Stimulated activated CD4-positive, alpha-beta T cell treated with anti-CD3 and anti-CD28 coated beads, TNF-alpha, amount 100 ng/mL, for 4 hours (primary cell): ENCODE data around the gene E2F3.
"Not testable (repeated sequence)": the region's sequence is repeated elsewhere in the genome, so short reads cannot be mapped to it uniquely, and the experiment has no call there.

ENCODE experiments used
- DNase-seq, 3 experiments: peaks; one replicate each; pipeline ENCODE4 v3.0.0-alpha.2; 2020; ENCODE audit warnings: low read depth in 3 of 3

Gene E2F3

DNA sequence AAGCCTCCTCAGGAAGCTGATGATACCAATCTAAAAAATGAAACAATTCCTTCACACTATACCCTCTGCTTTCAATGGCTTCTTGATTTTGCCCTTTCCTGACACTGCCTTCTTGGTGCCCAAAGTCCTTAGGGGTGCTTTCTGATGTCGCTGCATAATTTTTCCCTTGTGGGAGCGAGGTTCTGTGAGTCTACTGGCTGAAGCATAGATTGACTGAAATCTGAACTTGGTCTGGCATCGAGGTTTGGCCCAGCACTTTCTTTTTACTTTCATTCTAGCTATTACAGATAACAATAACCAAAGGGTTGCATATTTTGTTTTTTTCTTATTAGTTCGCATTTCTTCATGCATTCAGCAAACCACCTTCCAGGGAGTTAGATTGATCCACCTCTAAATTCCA, 65.8 kb downstream of the E2F3 start:
- no peak for DNase-seq

DNA sequence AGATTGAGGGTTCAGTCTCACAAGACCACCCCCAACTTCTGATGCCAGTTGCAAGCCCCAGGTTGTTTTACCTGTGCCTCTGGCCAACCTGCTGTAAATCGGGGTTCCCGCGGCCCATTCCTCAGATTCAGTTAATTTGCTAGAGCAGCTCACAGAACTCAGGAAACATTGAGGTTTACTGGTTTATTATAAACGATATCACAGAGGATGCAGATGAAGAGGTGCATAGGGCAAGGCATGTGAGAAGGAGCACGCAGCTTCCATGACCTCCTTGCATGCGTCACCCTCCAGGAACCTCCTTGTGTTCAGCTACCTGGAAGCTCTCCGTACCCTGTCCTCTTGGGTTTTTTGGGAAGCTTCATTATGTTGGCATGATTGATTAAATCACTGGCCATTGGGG, 66.5 kb downstream of the E2F3 start:
- no peak for DNase-seq

DNA sequence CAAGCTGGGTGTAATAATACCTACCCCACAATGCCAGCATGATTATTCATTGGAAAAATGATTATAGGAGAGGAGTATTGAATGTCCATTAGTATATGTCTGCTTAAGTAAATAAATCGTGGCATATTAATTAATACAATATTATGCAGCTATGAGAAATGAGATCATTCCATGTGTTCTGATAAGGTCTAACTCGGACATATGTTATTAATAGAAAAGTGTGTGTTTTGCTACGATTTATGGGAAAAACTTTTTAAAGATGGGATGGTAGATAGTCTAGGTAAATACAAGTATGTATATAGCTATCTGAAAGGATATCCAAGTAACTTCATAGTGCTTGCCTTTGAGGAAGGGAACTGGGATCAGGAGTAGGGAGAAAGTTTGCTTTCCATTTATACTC, 71.1 kb downstream of the E2F3 start:
- no peak for DNase-seq

DNA sequence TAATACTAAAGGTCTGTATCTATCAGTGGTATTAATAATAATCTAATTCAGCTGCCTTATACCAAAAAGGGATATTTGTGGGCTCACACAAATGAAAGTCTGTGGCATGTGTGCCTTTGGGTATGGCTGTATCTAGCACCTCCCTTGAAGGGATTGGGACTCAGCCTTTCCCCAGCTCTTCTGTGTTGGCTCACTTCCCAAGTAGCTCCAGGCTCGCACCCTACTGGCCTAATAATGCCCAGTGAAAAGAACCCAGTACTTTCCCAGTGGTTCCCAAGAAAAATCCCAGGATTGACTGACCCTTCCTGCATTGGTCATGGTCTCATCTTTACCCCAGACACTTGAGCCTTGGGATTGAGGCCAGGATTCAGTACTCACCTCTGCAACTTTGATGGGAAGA, 71.8 kb downstream of the E2F3 start:
- no peak for DNase-seq

DNA sequence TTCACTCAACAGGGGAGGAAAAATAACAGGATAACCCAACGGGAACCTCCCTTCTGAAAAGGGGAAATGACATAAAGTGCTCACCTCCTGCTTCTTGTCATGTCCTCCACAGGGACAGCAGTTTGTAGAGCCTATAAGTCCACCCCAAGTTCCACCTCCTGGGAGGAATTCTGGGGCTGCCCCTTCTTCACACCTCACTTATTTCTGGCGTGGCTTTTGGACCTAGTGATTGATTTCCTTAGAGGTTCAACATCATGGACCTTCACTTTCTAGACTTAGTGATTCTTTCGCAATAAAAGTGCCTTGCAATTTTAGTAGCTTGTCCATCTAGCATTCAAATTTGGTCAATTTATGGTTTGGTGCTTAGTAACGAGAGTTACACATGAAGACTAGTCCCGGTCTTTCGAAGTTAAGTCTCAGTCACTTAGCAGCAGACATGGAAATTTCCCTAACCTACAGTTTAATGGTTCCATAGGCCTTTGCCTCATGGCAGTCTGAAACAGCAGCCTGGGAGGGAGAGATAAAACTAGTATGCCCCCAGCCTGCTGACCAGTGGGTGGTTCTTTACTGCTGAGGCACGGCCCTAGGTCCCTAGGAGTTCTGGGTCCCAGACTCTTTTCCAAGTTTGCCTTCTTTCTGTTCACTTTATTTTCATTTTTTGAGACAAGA, 73.3 kb downstream of the E2F3 start:
- DNase-seq, result no peak

DNA sequence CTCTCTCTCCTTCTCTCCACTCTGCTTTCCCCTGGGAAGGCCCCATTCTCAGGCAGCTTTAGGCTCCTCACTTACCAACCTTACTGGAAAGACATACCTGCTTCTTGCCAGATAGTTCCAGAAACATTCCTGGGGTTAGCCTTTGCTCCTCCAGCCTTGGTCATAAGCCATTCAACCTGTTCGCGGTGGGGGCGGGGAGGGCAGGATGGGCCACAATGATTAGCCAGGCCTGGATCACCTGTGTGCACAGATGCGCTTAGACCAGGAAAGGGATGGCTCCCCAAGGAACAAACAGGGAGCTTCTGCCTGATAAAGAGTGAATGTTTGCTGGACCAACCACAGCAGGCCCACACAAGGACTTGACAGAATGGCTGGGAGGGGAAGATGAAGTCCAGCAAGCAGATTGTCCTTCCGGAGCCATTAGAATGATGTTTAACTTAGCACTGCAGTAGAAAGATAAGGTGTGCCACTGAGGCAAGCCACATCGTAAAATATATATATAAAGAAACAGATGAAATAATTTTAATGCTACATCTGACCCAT, 74.9 kb downstream of the E2F3 start:
- DNase-seq, result no peak

DNA sequence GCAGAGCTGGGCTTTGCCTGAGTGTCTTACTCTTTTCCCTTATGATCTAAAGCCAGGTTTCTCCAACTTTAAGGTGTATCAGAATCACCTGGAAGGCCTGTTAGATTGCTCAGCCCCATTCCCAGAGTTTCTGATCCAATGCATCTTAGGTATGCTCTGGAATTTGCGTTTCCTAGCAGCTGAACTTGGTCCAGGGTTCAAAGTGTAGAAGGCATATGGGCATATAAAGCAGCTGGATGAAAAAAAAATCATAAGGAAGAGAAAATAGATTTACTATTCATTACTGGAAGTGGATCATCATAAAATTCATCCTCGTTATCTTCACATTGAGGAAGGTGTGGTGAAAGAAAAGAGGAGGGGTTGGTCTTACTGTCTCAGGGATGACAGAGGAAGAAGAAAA, 75.8 kb downstream of the E2F3 start:
- no peak for DNase-seq

DNA sequence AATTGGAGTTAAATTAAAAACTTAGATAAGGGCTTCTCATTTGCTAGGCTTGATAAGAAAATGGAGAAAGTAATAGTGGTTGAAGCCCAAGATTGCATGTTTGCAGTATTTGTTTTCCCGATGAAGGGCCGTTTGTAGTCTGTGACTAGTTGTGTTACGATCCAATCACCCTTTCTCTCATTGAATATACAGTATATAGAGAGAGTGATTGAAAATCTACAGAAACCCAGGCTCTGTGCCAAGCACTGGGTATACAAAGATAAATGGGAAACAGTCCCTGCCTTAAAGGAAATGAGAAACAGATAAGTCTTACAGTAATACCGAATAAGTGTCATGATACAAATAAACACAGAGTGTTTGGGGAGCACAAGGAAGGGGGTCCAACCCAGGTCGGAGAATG, 77.4 kb downstream of the E2F3 start:
- no peak for DNase-seq

DNA sequence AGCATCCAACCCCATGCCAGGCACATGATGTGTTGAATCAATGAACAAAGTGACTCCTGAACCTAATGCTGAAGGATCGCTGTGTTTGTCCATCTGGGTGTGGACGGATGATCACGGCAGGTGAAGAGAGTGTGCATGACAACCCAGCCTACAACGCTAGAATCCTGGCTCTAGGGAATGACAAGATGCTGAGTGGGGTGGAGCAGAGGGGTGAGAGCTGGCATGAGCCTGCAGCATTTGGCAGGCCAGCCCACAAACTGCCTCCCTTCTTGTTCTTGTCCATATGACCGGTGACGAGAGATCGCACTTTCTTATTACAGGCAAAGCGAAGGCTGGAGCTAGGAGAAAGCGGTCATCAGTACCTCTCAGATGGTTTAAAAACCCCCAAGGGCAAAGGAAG, 77.8 kb downstream of the E2F3 start:
- no peak for DNase-seq

DNA sequence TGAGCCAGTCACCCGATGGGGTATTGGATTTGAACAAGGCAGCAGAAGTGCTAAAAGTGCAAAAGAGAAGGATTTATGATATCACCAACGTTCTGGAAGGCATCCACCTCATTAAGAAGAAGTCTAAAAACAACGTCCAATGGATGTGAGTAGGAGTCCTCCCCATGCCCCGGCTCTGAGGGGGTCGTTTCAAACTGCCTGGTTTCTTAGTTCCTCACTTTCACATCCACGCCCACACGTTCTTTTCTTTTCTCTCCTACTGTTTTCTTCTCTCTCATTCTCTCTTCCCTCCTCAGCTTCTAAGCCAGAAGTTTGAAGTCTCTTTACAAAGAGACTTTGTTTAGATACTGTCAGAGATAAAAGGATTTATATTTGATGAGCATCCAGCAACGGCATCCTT, 79.6 kb downstream of the E2F3 start:
- DNase-seq, result no peak

DNA sequence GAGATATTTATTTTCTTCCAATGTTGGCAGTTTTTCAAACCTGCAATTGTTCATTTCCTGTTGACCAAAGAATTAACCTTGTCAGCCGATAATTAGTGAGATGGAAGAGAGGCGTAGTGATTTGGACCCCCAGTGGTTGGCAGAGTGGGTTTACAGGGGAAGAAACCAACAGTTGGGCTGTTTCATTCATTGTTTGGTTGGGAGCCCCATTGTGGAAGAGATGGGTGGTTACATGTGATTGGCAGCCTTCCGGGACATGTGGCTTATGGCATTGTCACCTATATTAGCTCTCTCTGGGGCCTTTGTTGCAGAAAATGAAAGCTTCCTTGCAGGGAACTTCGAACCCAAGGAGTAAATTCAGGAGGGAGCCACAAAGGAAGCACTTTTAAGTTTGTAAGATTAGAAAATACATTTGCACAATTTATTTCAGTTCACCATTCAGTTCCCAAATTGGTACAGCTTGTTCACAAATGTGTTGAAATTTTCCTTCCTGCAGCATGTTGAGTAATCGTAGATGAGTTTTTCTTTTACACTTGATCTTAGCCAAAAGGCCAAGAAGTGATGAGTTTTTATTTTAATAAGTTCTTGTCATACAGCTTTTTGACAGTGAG, 82.3 kb downstream of the E2F3 start:
- DNase-seq, result no peak

DNA sequence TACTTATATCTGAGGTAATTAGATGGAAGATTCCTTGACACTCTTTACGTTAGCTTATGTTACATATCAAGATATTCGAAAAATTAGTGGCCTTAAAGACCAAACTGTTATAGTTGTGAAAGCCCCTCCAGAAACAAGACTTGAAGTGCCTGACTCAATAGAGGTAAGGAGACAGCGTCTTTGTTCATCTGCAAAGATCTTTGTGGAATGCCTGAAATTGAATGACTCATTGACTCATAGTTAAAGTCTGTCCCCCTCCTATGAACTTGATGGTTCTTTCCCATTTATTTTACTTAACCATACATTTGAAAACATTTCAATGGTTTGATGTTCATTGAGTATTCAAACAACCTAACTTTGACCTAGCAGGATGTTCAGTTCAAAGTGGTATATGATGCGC, 85.0 kb downstream of the E2F3 start:
- no peak for DNase-seq

DNA sequence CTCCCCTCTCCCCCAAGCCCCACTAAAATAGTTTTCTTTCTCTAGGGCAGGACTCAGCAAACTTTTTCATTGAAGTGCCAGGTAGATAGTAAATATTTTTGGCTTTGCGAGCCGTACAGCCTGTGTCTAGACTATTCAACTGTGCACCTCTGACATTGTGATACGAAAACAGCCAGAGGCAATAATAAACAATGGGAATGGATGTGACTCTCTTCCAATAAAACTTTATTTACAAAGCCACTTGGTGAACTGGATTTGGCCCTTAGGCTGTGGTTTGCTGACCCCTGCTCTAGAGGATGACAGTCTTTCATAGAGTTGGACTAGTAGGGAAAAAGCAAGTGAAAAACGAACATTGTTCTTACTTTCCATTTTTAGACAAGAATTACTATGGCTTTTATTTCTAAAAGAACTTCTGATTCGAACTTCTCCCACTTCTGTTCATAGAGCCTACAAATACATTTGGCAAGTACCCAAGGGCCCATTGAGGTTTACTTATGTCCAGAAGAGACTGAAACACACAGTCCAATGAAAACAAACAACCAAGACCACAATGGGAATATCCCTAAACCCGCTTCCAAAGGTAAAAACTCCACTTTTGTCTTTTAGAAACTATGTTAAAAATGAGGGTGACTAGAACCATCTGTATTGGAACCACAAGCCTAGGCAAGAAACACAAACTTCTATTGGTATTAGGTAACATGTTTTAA, 86.1 kb downstream of the E2F3 start:
- no peak for DNase-seq

DNA sequence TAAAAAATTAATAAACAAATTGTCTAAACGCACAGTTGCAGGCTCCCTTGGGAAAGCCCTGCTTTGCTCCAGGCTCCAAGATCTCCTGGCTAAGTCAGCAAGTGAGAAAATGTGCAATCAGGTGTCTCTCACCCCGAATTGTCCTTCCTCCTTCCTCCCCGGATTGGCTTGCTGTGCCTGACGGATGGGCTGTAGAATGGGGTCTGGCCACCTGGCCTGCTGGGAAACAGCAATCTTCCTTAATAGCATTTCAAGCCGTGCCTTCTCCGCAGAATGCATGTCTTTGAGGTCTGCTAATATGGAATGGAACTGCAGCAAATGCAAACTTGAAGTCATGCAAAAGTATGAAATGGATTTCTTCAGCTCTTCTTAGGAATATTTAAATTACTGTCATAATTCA, 88.9 kb downstream of the E2F3 start:
- DNase-seq, result no peak

DNA sequence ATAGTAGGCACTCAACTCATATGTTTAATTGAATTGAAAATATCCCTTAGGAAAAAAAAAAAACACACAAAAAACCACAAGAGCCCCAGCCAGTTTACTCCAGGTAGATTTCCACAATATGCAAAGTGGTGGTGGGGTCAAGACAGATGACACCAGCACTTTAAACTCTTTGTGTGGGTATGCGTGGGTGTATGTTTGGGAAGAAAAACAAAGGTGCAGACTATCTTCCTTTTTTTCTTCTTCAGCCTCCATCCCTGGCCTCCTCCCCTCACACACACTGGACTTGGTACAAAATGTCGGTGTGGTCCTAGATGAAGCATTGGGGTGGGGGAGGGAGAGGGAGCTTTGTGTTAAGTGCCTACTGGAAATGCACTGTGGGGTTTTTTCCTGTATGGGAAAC, 90.4 kb downstream of the E2F3 start:
- no peak for DNase-seq

DNA sequence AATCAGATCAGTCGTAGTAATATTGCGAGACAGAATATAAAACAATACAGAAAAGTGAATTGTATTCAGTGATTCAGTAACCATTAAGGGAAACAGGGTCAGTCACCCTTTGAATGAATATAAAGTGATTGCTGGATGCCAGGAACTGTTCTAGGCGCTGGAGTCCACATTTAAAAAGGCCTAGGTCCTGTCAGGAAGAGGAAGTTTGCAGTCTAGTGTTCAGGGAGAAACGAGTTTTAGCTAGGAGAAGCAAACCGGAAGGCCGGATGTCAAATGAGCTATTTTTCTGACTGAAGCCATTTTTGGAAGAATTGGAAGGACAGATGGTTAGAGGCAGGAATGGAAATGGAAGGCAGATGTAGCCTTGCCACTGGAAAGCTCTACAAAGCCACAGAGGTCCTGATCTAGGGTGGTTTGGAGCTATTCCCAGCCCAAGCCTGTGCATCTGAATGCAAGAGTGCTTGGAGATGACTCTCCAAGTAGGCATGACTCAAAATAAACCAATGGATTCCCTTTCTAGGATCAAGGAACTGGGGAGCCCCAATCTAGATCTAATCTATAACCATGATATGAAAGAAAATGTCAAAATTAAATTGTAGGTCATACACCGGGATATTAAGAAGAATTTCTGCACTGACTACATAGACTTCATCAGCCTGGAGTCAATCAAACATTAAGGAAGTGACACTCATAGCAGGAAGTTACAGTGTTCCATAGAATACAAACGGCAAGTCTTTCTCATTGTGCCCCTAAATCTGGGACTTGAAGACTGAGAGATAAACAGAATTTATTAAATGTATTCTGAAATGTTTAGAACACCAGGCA, 95.7 kb downstream of the E2F3 start:
- DNase-seq, result no peak

DNA sequence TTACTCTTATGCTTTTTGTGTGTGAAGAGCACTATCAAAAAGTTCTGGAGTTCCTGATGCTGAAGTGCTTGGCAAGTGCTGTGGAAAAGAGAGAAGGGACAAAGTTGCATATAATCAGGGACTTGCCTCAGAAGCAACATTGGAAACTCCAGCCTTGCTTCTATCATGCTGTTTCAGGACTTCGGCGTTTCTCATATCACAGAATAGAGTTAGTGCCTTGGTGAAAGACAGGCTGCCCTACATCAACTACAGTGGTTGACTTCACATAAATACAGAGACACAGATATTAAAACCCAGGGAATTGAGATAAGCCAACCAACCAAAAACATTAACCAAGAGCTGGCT, 96.3 kb downstream of the E2F3 start:
- DNase-seq, result no peak

DNA sequence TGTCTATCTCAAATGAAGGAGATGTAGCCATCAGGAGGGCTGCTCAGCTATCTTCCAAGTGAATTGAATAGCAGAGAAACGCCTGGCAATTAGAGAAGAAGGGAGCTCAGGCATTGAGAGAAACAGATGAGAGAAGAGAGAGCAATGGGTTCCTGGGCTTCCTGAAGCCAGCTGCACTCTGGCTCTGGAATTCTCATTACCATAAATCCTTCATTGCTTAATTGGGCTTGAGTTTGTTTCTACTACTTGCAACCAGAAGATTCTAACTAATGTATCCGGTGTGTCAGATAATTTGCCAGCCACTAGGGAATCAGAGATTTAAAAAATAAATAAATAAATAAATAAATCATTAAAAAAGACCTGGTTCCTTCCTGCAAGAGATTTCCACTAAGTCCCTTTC, 107.5 kb downstream of the E2F3 start:
- no peak for DNase-seq

DNA sequence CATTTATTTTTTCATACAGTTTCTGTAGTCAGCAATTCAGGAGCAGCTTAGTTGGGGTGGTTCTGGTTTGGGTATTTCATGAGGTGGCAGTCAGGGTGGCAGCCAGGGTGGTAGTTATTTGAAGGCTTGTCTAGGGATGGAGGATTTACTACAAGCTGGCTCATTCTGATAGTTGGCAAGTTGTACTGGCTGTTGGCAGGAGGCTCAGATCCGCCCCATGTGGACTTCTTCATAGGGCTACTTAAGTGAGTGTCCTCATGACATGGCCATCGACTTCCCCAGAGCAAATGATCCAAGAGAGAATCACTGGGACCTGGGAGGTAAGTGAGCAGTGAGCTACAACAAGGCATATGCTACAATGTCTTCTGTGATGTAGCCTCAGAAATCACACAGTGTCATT, 110.2 kb downstream of the E2F3 start:
- DNase-seq, result no peak

DNA sequence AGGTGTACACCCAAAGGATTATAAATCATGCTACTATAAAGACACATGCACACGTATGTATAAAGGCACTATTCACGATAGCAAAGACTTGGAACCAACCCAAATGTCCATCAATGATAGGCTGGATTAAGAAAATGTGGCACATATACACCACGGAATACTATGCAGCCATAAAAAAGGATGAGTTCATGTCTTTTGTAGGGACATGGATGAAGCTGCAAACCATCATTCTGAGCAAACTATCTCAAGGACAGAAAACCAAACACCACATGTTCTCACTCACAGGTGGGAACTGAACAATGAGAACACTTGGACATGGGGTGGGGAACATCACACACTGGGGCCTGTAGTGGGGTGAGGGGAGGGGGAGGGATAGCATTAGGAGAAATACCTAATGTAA, 123.5 kb downstream of the E2F3 start:
- not testable (repeated sequence) for DNase-seq

DNA sequence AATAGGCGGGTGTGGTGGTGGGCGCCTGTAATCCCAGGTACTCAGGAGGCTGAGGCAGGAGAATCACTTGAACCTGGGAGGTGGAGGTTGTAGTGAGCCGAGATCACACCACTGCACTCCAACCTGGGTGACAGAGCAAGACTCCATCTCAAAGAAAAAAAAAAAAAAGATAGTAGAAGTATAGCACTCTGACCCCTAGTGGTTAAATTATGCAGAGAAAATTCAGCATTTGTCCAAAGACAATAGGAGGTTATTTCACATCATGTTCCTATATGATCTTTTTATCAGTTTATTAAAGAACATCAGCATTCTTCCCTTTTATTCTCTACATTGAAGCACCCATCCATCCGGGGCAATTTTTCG, 127.4 kb downstream of the E2F3 start:
- not testable (repeated sequence) for DNase-seq

DNA sequence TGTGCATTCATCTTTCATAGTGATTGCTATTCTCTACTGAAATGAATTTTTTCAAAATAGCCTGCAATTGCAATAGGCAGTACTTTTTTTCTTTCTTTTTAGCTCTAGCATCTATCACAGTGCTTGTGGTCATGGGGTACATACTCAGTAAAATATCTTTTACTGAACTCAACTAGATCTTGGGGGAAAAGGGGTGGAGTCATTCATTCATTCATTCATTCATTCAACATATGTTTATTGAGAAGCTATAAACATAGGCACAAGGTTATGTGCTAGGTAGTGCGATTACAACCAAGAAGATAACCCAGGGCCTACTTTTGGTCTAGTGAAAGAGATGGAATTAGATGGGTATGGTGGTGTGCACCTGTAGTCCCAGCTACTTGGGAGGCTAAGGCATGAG, 131.2 kb downstream of the E2F3 start:
- DNase-seq, result no peak
